MM.1S (cell line): Measurements from ENCODE around the gene TUT1.
"Not testable (repeated sequence)": the region's sequence is repeated elsewhere in the genome, so short reads cannot be mapped to it uniquely, and the experiment has no call there.

ENCODE experiments used
- DNase-seq: peaks from one replicate; pipeline ENCODE4 v3.0.0-alpha.2; 2015
- H2AFZ ChIP-seq: fragments of 300-600 bp; sonication (generic); 2 replicates; pipeline ENCODE4 v1.6.0; 2016; ENCODE audit warnings: antibody characterized with exemption, low read length
- H3F3A ChIP-seq: fragments of 300-600 bp; sonication (generic); 2 replicates; pipeline ENCODE4 v1.6.1; 2016; ENCODE audit warnings: mild to moderate bottlenecking, antibody characterized with exemption, low read length, moderate library complexity, mixed read lengths; ENCODE audit not compliant: insufficient read depth
- H3K27ac ChIP-seq: fragments of 300-600 bp; sonication (generic); 2 replicates; pipeline ENCODE4 v1.5.1; 2016; ENCODE audit warnings: mild to moderate bottlenecking, low read length
- H3K27me3 ChIP-seq: fragments of 300-600 bp; sonication (generic); replicated peaks from 2 replicates; pipeline ENCODE4 v1.6.0; 2016; ENCODE audit warnings: low read length; ENCODE audit not compliant: insufficient read depth
- H3K36me3 ChIP-seq: fragments of 300-600 bp; sonication (generic); replicated peaks from 2 replicates; pipeline ENCODE4 v1.6.1; 2016; ENCODE audit warnings: mild to moderate bottlenecking, low read length, mixed read lengths; ENCODE audit not compliant: insufficient read depth
- H3K4me1 ChIP-seq: fragments of 300-600 bp; sonication (generic); 2 replicates; pipeline ENCODE4 v1.6.1; 2016; ENCODE audit warnings: low read length, mixed read lengths
- H3K4me2 ChIP-seq: fragments of 300-600 bp; sonication (generic); 2 replicates; pipeline ENCODE4 v1.6.0; 2016; ENCODE audit warnings: low read depth, low read length
- H3K4me3 ChIP-seq: fragments of 300-600 bp; sonication (generic); 2 replicates; pipeline ENCODE4 v1.5.1; 2016; ENCODE audit warnings: low read length, mixed read lengths
- H3K79me2 ChIP-seq: fragments of 300-600 bp; sonication (generic); 2 replicates; pipeline ENCODE4 v1.6.1; 2016; ENCODE audit warnings: mixed run types, low read length, mixed read lengths
- H3K9ac ChIP-seq: fragments of 300-600 bp; sonication (generic); 2 replicates; pipeline ENCODE4 v1.6.1; 2016; ENCODE audit warnings: low read length, mixed read lengths
- H3K9me2 ChIP-seq: fragments of 300-600 bp; sonication (generic); replicated peaks from 2 replicates; pipeline ENCODE4 v1.6.1; 2016; ENCODE audit warnings: mild to moderate bottlenecking, low read length, mixed read lengths; ENCODE audit not compliant: insufficient read depth
- H3K9me3 ChIP-seq: fragments of 300-600 bp; sonication (generic); replicated peaks from 2 replicates; pipeline ENCODE4 v1.6.1; 2016; ENCODE audit warnings: mild to moderate bottlenecking, low read length, mixed read lengths; ENCODE audit not compliant: insufficient read depth
- H4K20me1 ChIP-seq: fragments of 300-600 bp; sonication (generic); 2 replicates; pipeline ENCODE4 v1.6.1; 2016; ENCODE audit warnings: mild to moderate bottlenecking, low read length, moderate library complexity, mixed read lengths; ENCODE audit not compliant: insufficient read depth
- CTCF ChIP-seq: fragments of 300-600 bp; sonication (generic); IDR thresholded peaks from 2 replicates; pipeline ENCODE4 v1.5.1; 2016; ENCODE audit warnings: antibody characterized with exemption, low read length, mixed read lengths
- EZH2 ChIP-seq: fragments of 300-600 bp; sonication (generic); optimal IDR thresholded peaks from 2 replicates; pipeline ENCODE3; 2017; ENCODE audit warnings: low read depth, mild to moderate bottlenecking, antibody characterized with exemption, low read length, mixed read lengths
- EZH2phosphoT487 ChIP-seq: fragments of 300-600 bp; sonication (generic); IDR thresholded peaks from 2 replicates; pipeline ENCODE4 v1.6.1; 2018; ENCODE audit warnings: antibody characterized with exemption, low read length

TUT1 gene

GRCh38 chr11:62553839-62554361 lies 37.4 kb downstream of the TUT1 start:
- no peak overlapping the region for H2AFZ ChIP-seq
- H3K4me1 ChIP-seq: peaks cover 66% of the 10 kb centered on the region
- H3K27ac ChIP-seq: no peak overlapping the region
- peaks cover 55% of the 10 kb centered on the region for H3F3A ChIP-seq
- no peak overlapping the region for H3K4me3 ChIP-seq
- H3K79me2 ChIP-seq: peaks cover 4% of the 10 kb centered on the region
- no peaks in the 10 kb centered on the region for H3K9me3 ChIP-seq
- no peak for DNase-seq
- H4K20me1 ChIP-seq: no peaks in the 10 kb centered on the region
- H3K9ac ChIP-seq: no peak overlapping the region
- H3K27me3 ChIP-seq: no peaks in the 10 kb centered on the region
- no peak for TF ChIP-seq EZH2phosphoT487
- no peak for TF ChIP-seq EZH2
- TF ChIP-seq CTCF: no peak
- no peak overlapping the region for H3K4me2 ChIP-seq
- no peaks in the 10 kb centered on the region for H3K9me2 ChIP-seq
- H3K36me3 ChIP-seq: no peaks in the 10 kb centered on the region

GRCh38 chr11:62553080-62553838 lies 38.1 kb downstream of the TUT1 start:
- peak overlapping the region; percentile 83; the same call in 1 of the 2 replicates for H3K27ac ChIP-seq
- peaks cover 60% of the 10 kb centered on the region for H3K4me1 ChIP-seq
- H3K9me3 ChIP-seq: no peaks in the 10 kb centered on the region
- no peaks in the 10 kb centered on the region for H3K79me2 ChIP-seq
- H3K4me2 ChIP-seq: no peak overlapping the region
- no peak overlapping the region for H3K4me3 ChIP-seq
- TF ChIP-seq CTCF (no peak), EZH2 (no peak), EZH2phosphoT487 (no peak)
- no peaks in the 10 kb centered on the region for H3K36me3 ChIP-seq
- H3K27me3 ChIP-seq: peaks cover 5% of the 10 kb centered on the region; the same call in 1 of the 2 replicates
- H2AFZ ChIP-seq: no peak overlapping the region
- no peaks in the 10 kb centered on the region for H4K20me1 ChIP-seq
- no peaks in the 10 kb centered on the region for H3K9me2 ChIP-seq
- H3F3A ChIP-seq: peaks cover 49% of the 10 kb centered on the region
- DNase-seq: no peak
- H3K9ac ChIP-seq: no peak overlapping the region

- peak overlapping the region; percentile 83; the same call in 1 of the 2 replicates for H3K27ac ChIP-seq
- peaks cover 53% of the 10 kb centered on the region for H3K4me1 ChIP-seq
- H3K79me2 ChIP-seq: no peaks in the 10 kb centered on the region
- no peak overlapping the region for H2AFZ ChIP-seq
- TF ChIP-seq EZH2phosphoT487: no peak
- no peak for TF ChIP-seq EZH2
- TF ChIP-seq CTCF: no peak
- H3K9me3 ChIP-seq: no peaks in the 10 kb centered on the region
- H3K36me3 ChIP-seq: no peaks in the 10 kb centered on the region
- H3F3A ChIP-seq: peaks cover 42% of the 10 kb centered on the region
- no peak overlapping the region for H3K4me2 ChIP-seq
- H3K9me2 ChIP-seq: no peaks in the 10 kb centered on the region
- no peak for DNase-seq
- peak overlapping the region; percentile 52; the same call in 1 of the 2 replicates for H3K9ac ChIP-seq
- no peaks in the 10 kb centered on the region for H4K20me1 ChIP-seq
- peaks cover 12% of the 10 kb centered on the region; the same call in 1 of the 2 replicates for H3K27me3 ChIP-seq
- no peak overlapping the region for H3K4me3 ChIP-seq
These were observed 38.7 kb downstream of the TUT1 start for GRCh38 chr11:62552485-62553079.

GRCh38 chr11:62550478-62550877 lies 40.8 kb downstream of the TUT1 start:
- DNase-seq, H3K9me3 ChIP-seq, H3K79me2 ChIP-seq, H3K4me3 ChIP-seq, H3K9me2 ChIP-seq, H3K27ac ChIP-seq, H2AFZ ChIP-seq, H3K9ac ChIP-seq, H4K20me1 ChIP-seq, H3K36me3 ChIP-seq, H3K4me2 ChIP-seq: not testable (repeated sequence)
- H3K27me3 ChIP-seq: peaks cover 30% of the 10 kb centered on the region
- H3F3A ChIP-seq: peaks cover 21% of the 10 kb centered on the region
- peaks cover 37% of the 10 kb centered on the region for H3K4me1 ChIP-seq
